Measurements from ENCODE around the gene VSIG4.

Gene VSIG4

DNA sequence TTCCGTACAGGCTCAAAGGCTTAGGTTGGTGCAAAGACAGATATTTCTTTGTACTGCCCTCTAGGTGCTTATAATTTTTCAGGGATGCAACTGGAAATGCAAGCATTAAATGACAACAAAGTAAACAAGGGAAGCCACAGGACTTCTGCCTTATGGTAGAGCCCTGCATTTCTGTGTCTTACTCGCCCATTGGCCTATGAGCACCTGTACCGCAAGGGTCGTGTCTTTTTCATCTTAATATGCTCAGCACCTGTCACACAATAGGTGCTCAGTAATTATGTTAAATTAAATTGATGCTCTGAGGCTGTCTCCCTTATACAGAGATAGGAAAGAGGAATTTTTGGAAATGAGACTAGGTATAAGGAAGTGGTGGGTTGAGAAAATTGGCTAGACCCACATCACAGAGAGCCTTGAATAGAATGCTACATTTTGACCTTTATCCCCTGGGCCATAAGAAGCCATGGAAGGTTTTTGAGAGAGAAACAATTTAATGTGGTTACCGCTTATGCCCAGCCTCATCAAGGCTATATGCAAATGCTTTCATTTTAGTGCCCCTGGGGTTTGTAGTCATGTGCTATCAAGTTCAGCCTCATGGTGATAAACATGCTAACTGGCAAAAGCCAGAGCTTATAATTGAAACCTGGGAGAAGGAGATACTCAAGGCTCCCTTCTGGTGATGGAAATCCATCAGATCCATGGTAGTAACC, 16.3 kb downstream of the VSIG4 start:
- no peak for DNase-seq (ENCODE audit: low spot score)

- no peak for DNase-seq (ENCODE audit: low spot score)
These were observed 17.1 kb downstream of the VSIG4 start for GRCh38 chrX:66022632-66023384.

DNA sequence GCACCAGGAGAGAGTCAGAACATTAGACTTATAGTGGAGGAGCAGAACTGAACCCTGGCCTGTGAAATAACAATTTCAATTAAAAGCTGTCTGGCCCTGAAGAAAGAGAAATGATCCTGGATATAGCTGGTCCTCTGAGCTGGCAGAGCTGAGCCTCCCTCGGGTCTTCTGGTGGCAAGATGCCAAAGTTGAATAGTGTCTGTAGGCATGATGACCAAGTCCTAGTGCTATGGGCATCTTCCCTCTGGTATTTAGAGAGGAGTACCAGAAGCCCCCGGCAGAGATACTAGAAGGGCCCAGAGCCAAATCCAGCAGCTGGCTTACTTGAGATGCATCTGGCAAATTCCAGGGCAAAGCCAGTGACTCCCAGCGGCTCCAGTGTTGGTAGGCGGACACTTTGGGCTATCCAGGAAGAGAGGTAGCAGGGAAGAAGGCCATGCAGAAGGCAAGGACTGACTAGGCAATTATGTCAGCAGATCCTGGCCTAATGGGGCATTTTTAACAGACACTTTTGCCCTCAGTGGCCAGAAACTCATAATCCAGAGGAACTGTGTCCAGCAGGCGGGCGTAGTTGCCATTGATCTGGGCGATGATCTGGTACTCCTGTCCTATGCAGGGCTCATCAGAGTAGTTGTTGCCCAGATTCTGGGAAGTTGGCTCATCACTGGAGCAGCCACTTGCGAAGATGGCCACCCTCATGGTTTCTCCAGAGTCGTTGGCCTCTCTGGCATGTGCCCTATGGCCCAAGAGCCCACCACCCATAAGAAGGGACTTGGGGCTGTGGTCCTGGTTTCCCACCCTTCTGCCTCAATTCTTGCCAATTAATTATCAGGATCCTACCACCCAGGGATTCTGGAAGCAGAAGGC, 17.9 kb downstream of the VSIG4 start:
- DNase-seq (ENCODE audit: low spot score): no peak

GRCh38 chrX:66021401-66021764, 18.5 kb downstream of the VSIG4 start:
- DNase-seq (ENCODE audit: low spot score): no peak

DNA sequence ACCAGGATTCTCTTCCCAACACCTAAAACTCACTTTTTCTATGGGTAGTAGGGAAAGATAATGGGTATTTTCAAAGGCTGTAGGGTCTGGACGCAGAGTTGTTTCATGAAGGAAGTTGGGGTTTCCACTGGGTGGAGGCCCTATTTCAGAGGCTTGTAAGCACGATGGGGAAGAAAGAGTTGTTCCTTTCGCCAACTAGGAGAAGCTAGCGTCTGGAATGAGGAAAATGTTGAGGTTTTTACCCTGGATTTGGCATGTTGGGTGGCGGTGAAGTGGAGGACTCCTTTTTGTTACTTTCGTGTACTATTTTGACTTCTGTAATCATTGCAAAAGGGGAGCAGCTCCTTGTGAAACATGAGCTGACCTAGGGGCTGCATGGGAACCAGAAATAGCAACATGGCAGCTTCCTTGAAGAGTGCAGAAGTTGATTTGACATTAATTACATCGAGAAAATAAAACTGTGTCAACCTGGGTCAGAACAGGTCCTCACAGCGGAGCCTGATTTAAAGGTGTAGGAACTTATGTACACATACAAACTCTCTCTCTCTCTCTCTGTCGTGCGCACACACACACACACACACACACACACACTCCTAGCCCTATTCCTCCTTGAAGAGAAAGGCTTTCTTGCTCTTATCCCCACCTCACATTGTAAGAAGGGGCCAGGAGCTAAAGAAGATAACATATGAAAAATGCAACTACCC, 19.1 kb downstream of the VSIG4 start:
- DNase-seq (ENCODE audit: low spot score): no peak

DNA sequence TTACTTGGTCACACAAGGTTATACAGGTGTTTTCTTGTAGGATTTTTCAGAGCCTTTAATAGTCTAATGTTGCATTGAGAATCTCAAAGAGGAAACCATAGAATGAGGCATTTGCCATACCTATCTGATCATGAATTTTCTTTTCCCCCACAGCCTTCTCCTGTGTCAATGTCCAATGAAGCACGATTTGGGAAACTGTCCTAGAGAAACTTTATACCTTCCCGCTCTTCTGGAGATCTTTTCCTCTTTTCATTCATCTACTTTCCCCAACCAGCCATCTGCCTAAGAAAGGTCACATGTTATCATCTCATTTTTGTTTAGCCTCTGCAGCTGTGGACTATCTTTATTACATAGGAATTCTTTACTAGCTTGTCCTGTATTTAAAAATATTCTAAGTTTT, 19.9 kb downstream of the VSIG4 start:
- DNase-seq (ENCODE audit: low spot score): no peak

DNA sequence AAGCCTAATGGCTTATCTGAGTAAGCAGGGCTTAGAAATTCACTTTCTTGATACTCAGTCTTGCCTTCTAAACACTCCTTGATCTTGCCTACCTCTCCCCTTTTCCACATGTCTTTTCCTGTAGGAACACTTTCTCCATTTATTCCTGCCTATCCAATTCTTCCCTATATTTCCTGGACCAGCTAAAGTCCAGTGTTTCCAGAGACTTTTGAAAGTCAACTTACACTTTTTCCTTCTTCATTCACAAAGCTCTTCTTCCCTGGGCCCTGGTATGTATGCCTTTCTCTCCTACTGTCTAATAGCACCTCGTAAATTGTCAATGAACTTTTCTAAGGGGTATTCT, 20.6 kb downstream of the VSIG4 start:
- no peak for DNase-seq (ENCODE audit: low spot score)

- no peak for DNase-seq (ENCODE audit: low spot score)
These were observed 21.1 kb downstream of the VSIG4 start for GRCh38 chrX:66018585-66019309.

DNA sequence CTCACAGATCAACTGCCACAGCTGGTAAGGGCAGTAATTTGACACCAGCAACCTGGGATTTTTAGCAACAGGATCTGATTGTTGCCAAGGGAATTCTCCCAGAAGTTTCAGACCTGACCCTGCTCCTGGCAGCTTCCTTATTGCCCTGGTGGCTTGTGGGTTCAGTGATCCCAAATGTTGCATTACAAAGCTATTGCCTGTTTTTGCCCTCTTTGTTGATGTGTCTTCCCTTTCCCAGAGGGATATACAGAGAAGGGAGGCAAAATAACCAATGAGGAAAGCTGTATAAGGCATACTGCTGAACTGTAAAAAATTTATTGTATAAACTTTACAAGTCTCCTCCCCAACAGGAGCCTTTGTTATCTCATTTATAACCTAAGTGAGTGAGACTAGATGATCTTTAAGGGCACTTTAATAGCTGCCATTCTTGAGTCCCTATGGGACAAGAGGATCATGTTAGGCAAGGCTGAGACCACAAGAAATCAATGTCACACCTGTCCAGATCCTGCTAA, 22.2 kb downstream of the VSIG4 start:
- no peak for DNase-seq (ENCODE audit: low spot score)

DNA sequence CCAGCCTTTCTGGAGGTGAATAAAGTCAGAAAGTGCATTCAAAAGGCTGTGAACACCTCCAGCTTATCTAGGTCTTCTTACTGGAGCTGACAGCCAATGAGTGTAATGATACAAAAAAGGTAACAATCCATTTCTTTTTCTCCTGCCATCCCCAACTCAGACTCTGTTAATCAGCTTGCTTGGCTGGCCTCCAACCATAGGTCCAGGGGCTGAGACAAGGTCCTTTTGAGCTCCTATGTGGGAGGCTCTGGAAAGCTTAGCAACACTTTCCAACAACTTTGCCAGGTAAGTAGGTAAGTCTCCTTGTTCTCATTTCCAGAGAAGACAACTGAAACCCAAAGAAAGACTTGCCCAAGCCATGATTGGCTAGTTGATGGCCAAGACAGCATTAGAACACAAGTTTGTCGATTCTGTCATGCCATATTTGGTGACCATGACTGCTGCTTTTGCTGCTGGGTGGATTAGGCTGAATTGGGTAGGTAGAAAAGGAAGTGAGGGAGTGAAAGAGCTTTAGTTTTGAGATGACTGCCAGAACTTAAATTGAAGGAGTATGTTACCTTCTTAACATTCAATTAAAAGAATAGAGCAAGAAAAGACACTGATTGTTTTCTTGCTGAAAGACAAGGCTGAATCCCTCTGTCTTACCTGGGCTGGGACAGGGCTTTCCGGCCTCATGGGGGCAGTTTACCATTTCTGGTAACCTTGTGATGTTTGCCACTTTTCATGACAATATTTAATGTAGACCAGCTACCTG, 22.8 kb downstream of the VSIG4 start:
- no peak for DNase-seq (ENCODE audit: low spot score)

- no peak for DNase-seq (ENCODE audit: low spot score)
These were observed 23.8 kb downstream of the VSIG4 start for GRCh38 chrX:66015900-66016689.

DNA sequence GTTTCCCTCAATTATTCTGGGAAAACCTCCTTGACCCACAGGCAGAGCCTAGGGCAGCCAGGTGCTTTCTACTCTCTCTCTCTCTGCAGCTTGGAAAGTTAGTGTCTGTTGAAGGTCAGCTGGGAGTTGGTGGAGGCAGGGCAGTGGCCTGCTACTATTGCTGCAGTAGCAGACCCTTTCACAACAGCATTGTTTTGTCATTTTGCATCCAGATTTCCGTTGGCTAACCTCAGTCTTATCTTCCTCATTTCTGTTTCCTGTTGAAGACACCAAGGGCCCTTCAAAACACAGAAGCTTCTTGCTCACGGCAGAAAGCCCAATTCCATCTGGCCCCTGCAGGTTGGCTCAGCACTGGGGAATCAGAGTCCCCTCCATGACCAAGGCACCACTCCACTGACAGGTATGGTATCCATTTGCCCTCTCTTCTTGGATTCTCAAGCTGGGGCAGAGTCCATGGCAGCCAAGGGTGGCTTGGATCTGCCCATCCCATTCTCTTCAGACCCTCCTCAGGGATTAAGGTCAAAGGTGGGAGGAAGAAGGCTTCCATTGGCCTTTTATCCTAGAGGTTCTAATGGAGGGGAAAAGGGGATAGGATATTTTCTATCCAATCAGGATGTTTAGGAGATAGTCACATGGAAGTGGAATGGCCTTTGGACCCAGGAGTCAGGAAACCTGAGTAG, 24.6 kb downstream of the VSIG4 start:
- no peak for DNase-seq (ENCODE audit: low spot score)

GRCh38 chrX:66014556-66014955, 25.3 kb downstream of the VSIG4 start:
- DNase-seq (ENCODE audit: low spot score): no peak

- no peak for DNase-seq (ENCODE audit: low spot score)
These were observed 25.8 kb downstream of the VSIG4 start for GRCh38 chrX:66014084-66014483.

DNA sequence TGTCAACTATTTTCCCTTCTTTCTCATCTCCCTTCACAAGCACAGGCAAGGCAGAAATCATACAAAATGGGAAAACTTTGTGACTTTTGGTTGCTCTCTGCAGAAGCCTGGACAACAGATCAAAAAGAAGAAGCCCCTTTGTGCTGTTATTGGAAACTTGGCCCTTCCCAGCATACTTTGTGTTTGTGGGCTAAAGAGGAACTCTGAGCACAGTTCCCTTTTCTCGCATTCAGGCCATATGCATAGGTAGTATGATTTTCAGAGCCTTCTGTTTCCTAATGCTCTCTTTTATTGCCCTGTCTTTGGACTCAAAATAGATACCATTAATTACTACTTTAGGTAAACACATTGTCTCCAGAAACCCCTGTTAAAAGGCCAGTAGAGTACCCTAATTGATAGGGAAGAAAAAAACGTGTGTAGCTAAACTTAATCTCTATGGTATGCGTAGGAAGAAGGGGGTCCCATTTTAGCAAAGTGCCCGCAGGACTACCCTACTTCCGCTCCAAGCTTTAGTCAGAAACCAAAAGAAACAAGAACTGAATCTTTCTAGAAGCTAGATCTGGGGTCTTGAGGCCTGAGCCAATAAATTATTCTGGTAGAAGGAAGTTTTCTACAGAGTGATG, 26.6 kb downstream of the VSIG4 start:
- DNase-seq (ENCODE audit: low spot score): no peak

DNA sequence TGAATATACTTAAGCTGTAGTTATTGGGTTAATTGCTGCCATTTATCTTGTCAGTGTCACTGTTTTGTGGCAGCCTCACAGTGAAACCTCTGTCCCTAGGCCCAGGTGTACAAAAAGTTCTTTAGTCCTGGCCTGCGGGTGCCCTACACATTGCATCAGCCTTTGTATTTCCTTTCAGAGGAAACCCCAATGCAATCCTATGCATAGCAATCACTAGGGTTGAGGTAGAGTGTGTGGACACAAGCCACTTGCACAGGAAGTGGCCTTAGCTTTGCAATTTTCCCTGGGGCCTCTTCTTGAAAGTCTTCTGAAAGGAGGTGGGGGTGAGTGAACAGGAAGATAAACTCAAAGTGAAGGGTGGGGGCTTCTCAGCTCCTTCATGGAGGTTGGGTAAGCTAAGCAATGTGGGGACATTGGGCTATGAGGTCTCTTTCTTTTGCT, 27.8 kb downstream of the VSIG4 start:
- no peak for DNase-seq (ENCODE audit: low spot score)

GRCh38 chrX:66009231-66009845, 30.5 kb downstream of the VSIG4 start:
- no peak for DNase-seq (ENCODE audit: low spot score)

DNA sequence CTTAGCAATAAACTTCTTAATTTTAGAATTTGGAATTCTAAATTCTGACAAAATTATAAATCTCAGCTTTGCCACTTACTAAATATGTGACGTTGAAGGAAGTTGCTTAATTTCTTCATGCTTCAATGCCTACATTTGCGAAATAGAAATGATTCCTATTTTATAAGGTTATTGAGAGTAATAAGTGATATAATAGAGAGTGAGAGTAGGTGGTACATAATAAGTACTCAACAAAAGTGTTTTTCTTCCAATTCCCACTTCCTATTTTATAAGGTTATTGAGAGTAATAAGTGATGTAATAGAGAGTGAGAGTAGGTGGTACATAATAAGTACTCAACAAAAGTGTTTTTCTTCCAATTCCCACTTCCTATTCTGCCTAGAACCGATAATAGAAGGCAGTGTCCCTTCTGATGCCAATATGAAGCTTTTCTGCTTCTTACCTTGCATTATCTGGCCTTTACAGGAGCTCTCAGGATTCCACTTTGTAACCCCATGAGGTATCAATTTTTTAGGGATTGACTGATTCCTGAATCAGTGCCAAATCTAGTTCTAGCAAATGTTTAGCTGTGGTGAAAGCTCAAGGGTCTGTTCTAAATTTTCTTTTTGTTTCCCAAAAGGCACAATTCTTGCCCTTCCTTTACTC, 31.4 kb downstream of the VSIG4 start:
- no peak for DNase-seq (ENCODE audit: low spot score)

Data from AG20443 (cell line).